Pancreas (tissue), 10 donors: ENCODE data around the gene PCDHA10. TPM values are rescaled to one million over a fixed set of nuclear protein-coding genes. Genes with fewer than 3 reads are reported as not detected.
"Not testable (repeated sequence)": the region's sequence is repeated elsewhere in the genome, so short reads cannot be mapped to it uniquely, and the experiment has no call there.

ENCODE experiments used
- ATAC-seq, 4 donors: fragments of 200-7000 bp; cut with Tn5 transposase; one replicate each; pipeline versions ENCODE4 v1.8.0 to v1.9.1; 2020; ENCODE audit warnings: mild to moderate bottlenecking in 4 of 4, moderate library complexity in 4 of 4
- DNase-seq, 6 donors: peaks; one replicate each; pipeline ENCODE4 v3.0.0-alpha.2; 2020
- FAIRE-seq: peaks from 2 replicates; lab custom pipeline; 2012; peaks lifted over from hg19 to GRCh38; lab: Jason Lieb, UNC
- H3K27ac ChIP-seq, 4 donors: fragments of 200-600 bp; sonication (generic); 1 replicate in 3 of 4; 2 replicates in 1 of 4; pipeline versions ENCODE4 v1.5.0 to v1.8.0; 2020
- H3K27me3 ChIP-seq, 4 donors: fragments of 200-600 bp; one replicate each; pipeline ENCODE4 v1.8.0; 2021
- H3K36me3 ChIP-seq, 3 donors: fragments of 200-600 bp; sonication (generic) in 1 of 3; one replicate each; pipeline versions ENCODE4 v1.5.0 to v1.8.0; 2020 to 2021
- H3K4me1 ChIP-seq, 3 donors: fragments of 200-600 bp; one replicate each; pipeline ENCODE4 v1.8.0; 2021
- H3K4me3 ChIP-seq, 4 donors: fragments of 200-600 bp; sonication (generic) in 2 of 4; one replicate each; pipeline versions ENCODE4 v1.5.0 to v1.8.0; 2020 to 2021
- H3K9me3 ChIP-seq, 4 donors: fragments of 200-600 bp; one replicate each; pipeline ENCODE4 v1.8.0; 2021
- CTCF ChIP-seq, 4 donors: fragments of 200-600 bp; sonication (generic) in 3 of 4; IDR thresholded peaks; one replicate each; pipeline versions ENCODE4 v1.5.0 to v1.8.0; 2021; ENCODE audit warnings: antibody characterized with exemption in 4 of 4
- WGBS, 2 donors: extraction: QIAGEN DNeasy Blood & Tissue Kit; methylation state at CpG; one replicate each; pipeline ENCODE4 v1.1.7; 2013; 5-methylcytosine and 5-hydroxymethylcytosine counted together
- intact Hi-C, 3 donors: fragments of 100-400 bp; cut with DNase I; formaldehyde crosslinking; loops; one replicate each; pipeline versions ENCODE4 v1.11.1 to v1.14.2; 2022
- polyA plus RNA-seq, 2 donors: library from polyadenylated mRNA; stranded (reverse); fragments of 200-250 nt; gene quantifications; one replicate each; pipeline ENCODE4 v1.2.3, GENCODE V29; 2013
- total RNA-seq, 6 donors: library from RNA; stranded (reverse); fragmentation: NEBNext Ultra II Directional in 4 of 6; extraction: Animal tissue kit (Norgen Biotek cat#: 25700) in 4 of 6; gene quantifications; one replicate each; pipeline versions ENCODE4 v1.2.1 to v1.2.4, GENCODE V29; 2021 to 2023
- donor health status: healthy with polysubstance abuse.
- donor health status: DM: no; HTN: no; CAD: no; lungs with moderate emphysema.
- donor health status: DM: no; HTN: no; CAD: no.
- donor health status: control.
- donor health status: control.
- donor health status: Bipolar disorder and iron deficiency.
- donor health status: DM: yes; HTN: yes; CAD: no.
- donor health status: DM: no; HTN: no; CAD: no.
- donor health status: DM: no; HTN: no; CAD: no.
- donor health status: DM: yes; HTN: yes; CAD: no.

PCDHA10 gene
- total and polyA plus RNA-seq, 8 donors: 0.16 to 6.7 (median 1.8) TPM

DNA sequence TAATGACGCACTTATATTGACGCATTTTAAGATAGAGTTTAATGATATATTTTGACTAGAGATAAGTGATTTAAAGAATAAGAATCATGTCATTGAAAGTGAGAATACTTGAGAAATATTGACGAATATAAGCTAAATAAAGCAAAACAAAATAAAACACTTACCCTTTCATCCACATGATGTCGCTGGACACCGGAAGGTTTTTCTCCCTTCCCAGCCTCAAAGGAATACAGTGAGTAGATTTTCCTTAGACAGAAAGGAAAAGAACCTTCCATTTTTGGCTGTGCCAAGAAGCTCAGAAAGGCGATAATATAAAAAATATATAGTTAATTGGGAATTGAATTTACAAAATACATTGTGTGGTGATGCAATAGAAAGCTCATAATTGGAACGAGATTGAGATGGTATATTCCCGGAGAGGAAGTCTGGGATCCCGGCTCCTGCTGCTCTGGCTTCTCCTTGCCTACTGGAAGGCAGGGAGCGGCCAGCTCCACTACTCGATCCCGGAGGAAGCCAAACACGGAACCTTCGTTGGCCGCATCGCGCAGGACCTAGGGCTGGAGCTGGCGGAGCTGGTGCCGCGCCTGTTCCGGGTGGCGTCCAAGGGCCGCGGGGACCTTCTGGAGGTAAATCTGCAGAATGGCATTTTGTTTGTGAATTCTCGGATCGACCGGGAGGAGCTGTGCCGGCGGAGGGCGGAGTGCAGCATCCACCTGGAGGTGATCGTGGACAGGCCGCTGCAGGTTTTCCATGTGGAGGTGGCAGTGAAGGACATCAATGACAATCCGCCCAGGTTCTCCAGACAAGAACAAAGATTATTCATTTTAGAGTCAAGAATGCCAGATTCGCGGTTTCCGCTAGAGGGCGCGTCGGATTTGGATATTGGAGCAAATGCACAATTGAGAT, 34.1 kb upstream of the PCDHA10 start, which contains the start of gene PCDHA5:
Gene PCDHA5, plus strand, starts transcription at position 239 of the 906 bp plus-strand sequence.
- FAIRE-seq: no peak
- WGBS, 2 donors: 24 to 28% methylated on average over 39 of the region's 39 CpGs
- peak in 1 of 6 donors; percentile 62 for DNase-seq
- no peaks in the 10 kb centered on the region for H3K9me3 ChIP-seq
- no peak within 1 kb of the TSS for H3K27ac ChIP-seq
- H3K4me1 ChIP-seq: no peaks in the 10 kb centered on the region
- intact Hi-C loops: no loop called here
- H3K36me3 ChIP-seq: no peaks in the 10 kb centered on the region
- H3K4me3 ChIP-seq: no peak within 1 kb of the TSS
- H3K27me3 ChIP-seq: no peaks in the 10 kb centered on the region
- no peak for ATAC-seq
- peak in 1 of 4 donors; percentile 17 for TF ChIP-seq CTCF (IDR thresholded peaks at IDR 0.05)

GRCh38 chr5:140822281-140822629, 33.4 kb upstream of the PCDHA10 start:
- Histone ChIP-seq H3K9me3 (no peaks in the 10 kb centered on the region), H3K4me3 (no peak overlapping the region), H3K27ac (no peak overlapping the region), H3K36me3 (no peaks in the 10 kb centered on the region), H3K4me1 (no peaks in the 10 kb centered on the region), H3K27me3 (no peaks in the 10 kb centered on the region)
- no peak for DNase-seq
- no peak for ATAC-seq
- TF ChIP-seq CTCF (IDR thresholded peaks at IDR 0.05): no peak
- no peak for FAIRE-seq
- 25 to 27% methylated on average over 6 of the region's 6 CpGs for WGBS, 2 donors
- intact Hi-C loops: no loop called here

GRCh38 chr5:140822969-140823368, 32.7 kb upstream of the PCDHA10 start:
- H3K27ac ChIP-seq, H3K27me3 ChIP-seq, H3K4me3 ChIP-seq, H3K36me3 ChIP-seq, H3K9me3 ChIP-seq, ATAC-seq, intact Hi-C loops, H3K4me1 ChIP-seq, FAIRE-seq: not testable (repeated sequence)
- 40 to 45% methylated on average over 48 of the region's 48 CpGs for WGBS, 2 donors
- DNase-seq: peak in 2 of 6 donors; percentile 27 to 44

DNA sequence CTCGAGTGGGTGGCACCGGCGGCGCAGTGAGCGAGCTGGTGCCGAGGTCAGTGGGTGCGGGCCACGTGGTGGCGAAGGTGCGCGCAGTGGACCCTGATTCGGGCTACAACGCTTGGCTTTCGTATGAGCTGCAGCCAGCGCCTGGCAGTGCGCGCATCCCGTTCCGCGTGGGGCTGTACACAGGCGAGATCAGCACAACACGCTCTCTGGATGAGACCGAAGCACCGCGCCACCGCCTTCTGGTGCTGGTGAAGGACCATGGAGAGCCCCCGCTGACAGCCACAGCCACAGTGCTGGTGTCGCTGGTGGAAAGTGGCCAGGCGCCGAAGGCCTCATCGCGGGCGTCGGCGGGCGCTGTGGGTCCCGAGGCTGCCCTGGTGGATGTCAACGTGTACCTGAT, 32.2 kb upstream of the PCDHA10 start:
- FAIRE-seq (no peak), ATAC-seq (no peak)
- intact Hi-C loops: no loop called here

More for the DNA sequence above, 32.2 kb upstream of the PCDHA10 start:
- WGBS, 2 donors: 50 to 56% methylated on average over 10 to 38 of the region's 38 CpGs
- H3K27ac ChIP-seq: no peak overlapping the region
- no peak for TF ChIP-seq CTCF (IDR thresholded peaks at IDR 0.05)
- H3K27me3 ChIP-seq: no peaks in the 10 kb centered on the region
- no peaks in the 10 kb centered on the region for H3K9me3 ChIP-seq
- peak in 2 of 6 donors; percentile 44 to 49 for DNase-seq
- H3K36me3 ChIP-seq: no peaks in the 10 kb centered on the region
- no peaks in the 10 kb centered on the region for H3K4me1 ChIP-seq
- H3K4me3 ChIP-seq: no peak overlapping the region
